ENCODE data around the gene TUBB6. TPM values are rescaled to one million over a fixed set of nuclear protein-coding genes. Genes with fewer than 3 reads are reported as not detected.

Gene TUBB6
- total and polyA plus RNA-seq, 2 donors (not counting 3 experiments of a cell fraction or from before 2014, with no cell fraction given) = 440 to 747 TPM

DNA sequence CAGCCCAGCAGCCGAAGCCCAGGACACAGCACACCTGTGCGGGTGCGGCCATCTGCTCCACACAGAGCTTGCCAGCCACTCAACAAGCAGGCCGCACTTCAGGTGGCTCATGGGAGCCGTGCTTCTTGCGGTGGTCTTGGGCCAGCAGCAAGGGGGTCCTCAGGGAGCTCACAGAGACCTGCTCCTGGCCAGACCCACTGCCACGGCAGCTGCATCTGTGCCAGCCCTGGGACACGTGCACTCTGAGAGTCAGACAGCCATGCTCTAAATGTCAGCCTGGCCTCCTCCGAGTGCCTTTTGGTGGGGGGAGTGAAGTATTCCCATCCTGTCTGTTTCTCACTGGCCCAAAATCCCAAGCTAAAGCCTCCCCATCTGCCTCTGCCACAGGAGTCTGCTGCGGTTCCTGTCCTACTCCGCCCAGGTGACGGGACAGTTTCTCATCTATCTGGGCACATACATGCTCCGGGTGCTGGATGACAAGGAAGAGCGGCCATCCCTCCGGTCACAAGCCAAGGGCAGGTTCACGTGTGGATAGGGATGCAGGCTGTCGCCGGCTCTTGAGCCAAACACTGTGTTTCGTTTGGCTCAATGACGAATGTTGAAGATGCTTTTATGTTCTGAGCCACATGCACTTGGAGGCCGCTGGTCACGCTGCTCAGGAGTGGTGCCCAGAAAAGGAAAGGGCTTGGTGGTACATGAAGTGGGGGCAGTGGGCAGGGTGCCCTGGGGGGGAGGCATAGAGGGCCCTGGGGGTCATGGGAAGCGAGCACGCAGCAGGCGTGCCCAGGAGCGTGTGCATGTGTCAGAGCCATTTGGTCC is 31.1 kb upstream of the TUBB6 start:
- no TSS peak for BruUV-seq (replicated peaks)
- Histone ChIP-seq H3K9ac (replicated peaks; ENCODE audit: extremely low read depth, insufficient read depth, low read length) (no peak overlapping the region), H3K9me1 (replicated peaks; ENCODE audit: control insufficient read depth, extremely low read depth, insufficient read depth, low read length) (no peaks in the 10 kb centered on the region), H3K27me3 (ENCODE audit: control insufficient read depth in 2 of 2, insufficient read depth in 2 of 2, low read length in 2 of 2) (no peaks in the 10 kb centered on the region), H2AFZ (ENCODE audit: low read depth, low read length) (no peak overlapping the region), H3K4me3 (replicated peaks in 1 of 3; ENCODE audit: insufficient read depth in 1 of 3, low read depth in 1 of 3, low read length in 3 of 3) (no peak overlapping the region), H3K36me3 (ENCODE audit: control insufficient read depth in 2 of 2, extremely low read depth in 1 of 2, insufficient read depth in 2 of 2, low read length in 2 of 2) (no peaks in the 10 kb centered on the region), H4K20me1 (replicated peaks; ENCODE audit: control insufficient read depth, extremely low read depth, insufficient read depth, low read length) (no peaks in the 10 kb centered on the region), H3K27ac (ENCODE audit: insufficient read depth, low read depth, low read length) (no peak overlapping the region), H3K4me2 (ENCODE audit: insufficient read depth, low read length) (no peak overlapping the region), H3K4me1 (ENCODE audit: control insufficient read depth, extremely low read depth, insufficient read depth, low read length) (peaks cover 25% of the 10 kb centered on the region), H3K79me2 (ENCODE audit: control insufficient read depth, insufficient read depth, low read length) (no peaks in the 10 kb centered on the region), H3K9me3 (replicated peaks; ENCODE audit: control insufficient read depth, insufficient read depth, low read length) (no peaks in the 10 kb centered on the region)
- dilution Hi-C loops (cut with MboI; ENCODE audit: extremely low pct_ligation_motif_present, low sequenced_read_pairs) (no loop called here), intact Hi-C loops (cut with micrococcal nuclease) (no loop called here)
- CTCF ChIA-PET = interaction anchor here (4.2 kb wide), 1 partner anchor 51 kb away, joined by 23 read pairs; no protein-coding TSS in a partner anchor
- DNase-seq (ENCODE audit: low read depth, low spot score) (no peak), FAIRE-seq (no peak)
- POLR2A ChIA-PET = interaction anchor here (2.2 to 3.4 kb wide), 2 partner anchors 19 to 31 kb away, joined by 12 to 46 read pairs; partner anchors contain the start of gene TUBB6
- no peak for TF ChIP-seq POLR2AphosphoS5 (IDR thresholded peaks at IDR 0.05; ENCODE audit: insufficient read depth, low read depth, low read length)
- no peak for TF ChIP-seq GATA2 (IDR thresholded peaks at IDR 0.05; ENCODE audit: insufficient read depth, insufficient read length, low read depth, low read length)
- TF ChIP-seq, protein P1, sequence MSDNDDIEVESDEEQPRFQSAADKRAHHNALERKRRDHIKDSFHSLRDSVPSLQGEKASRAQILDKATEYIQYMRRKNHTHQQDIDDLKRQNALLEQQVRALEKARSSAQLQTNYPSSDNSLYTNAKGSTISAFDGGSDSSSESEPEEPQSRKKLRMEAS (IDR thresholded peaks at IDR 0.05; ENCODE audit: insufficient read depth, insufficient read length) = no peak
- TF ChIP-seq MYC (IDR thresholded peaks at IDR 0.05; ENCODE audit: low read depth, low read length) = no peak
- TF ChIP-seq JUN (IDR thresholded peaks at IDR 0.05; ENCODE audit: borderline replicate concordance, insufficient read depth, insufficient read length, low read depth) = no peak
- TF ChIP-seq POLR2A (IDR thresholded peaks at IDR 0.05; ENCODE audit: low read depth, low read length) = no peak
- TF ChIP-seq, protein P2, sequence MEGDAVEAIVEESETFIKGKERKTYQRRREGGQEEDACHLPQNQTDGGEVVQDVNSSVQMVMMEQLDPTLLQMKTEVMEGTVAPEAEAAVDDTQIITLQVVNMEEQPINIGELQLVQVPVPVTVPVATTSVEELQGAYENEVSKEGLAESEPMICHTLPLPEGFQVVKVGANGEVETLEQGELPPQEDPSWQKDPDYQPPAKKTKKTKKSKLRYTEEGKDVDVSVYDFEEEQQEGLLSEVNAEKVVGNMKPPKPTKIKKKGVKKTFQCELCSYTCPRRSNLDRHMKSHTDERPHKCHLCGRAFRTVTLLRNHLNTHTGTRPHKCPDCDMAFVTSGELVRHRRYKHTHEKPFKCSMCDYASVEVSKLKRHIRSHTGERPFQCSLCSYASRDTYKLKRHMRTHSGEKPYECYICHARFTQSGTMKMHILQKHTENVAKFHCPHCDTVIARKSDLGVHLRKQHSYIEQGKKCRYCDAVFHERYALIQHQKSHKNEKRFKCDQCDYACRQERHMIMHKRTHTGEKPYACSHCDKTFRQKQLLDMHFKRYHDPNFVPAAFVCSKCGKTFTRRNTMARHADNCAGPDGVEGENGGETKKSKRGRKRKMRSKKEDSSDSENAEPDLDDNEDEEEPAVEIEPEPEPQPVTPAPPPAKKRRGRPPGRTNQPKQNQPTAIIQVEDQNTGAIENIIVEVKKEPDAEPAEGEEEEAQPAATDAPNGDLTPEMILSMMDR (IDR thresholded peaks at IDR 0.05; ENCODE audit: extremely low read depth in 1 of 2, insufficient read depth in 1 of 2, low read depth in 1 of 2, low read length in 2 of 2) = no peak
- no peak for TF ChIP-seq EZH2 (IDR thresholded peaks at IDR 0.05; ENCODE audit: borderline replicate concordance, low read depth, low read length, severe bottlenecking)
- no peak for TF ChIP-seq FOS (IDR thresholded peaks at IDR 0.05; ENCODE audit: borderline replicate concordance, insufficient read depth, low read length)

Data from endothelial cell of umbilical vein (primary cell).